Trophoblast cell (in vitro differentiated cells and primary cell): Measurements from ENCODE around the gene VEGFC.

Source experiments
- DNase-seq, 2 donors: peaks; one replicate each; pipeline ENCODE4 v3.0.0-alpha.2; 2016
- H2AFZ ChIP-seq: 2 replicates; pipeline ENCODE4 v1.6.1; 2013; ENCODE audit warnings: low read length, moderate library complexity, mild to moderate bottlenecking; ENCODE audit not compliant: insufficient read depth, poor library complexity
- H2AK5ac ChIP-seq: 2 replicates; pipeline ENCODE4 v1.6.1; 2013; ENCODE audit warnings: mild to moderate bottlenecking, low read length
- H2BK120ac ChIP-seq: 2 replicates; pipeline ENCODE4 v1.6.1; 2013; ENCODE audit warnings: low read length, mild to moderate bottlenecking, moderate library complexity; ENCODE audit not compliant: insufficient read depth, poor library complexity
- H2BK12ac ChIP-seq: 2 replicates; pipeline ENCODE4 v1.6.1; 2013; ENCODE audit warnings: mild to moderate bottlenecking, low read length, moderate library complexity
- H2BK5ac ChIP-seq: 2 replicates; pipeline ENCODE4 v1.6.1; 2013; ENCODE audit warnings: low read length, low read depth, moderate library complexity, mild to moderate bottlenecking; ENCODE audit not compliant: poor library complexity
- H3K14ac ChIP-seq: 2 replicates; pipeline ENCODE4 v1.6.1; 2013; ENCODE audit warnings: mild to moderate bottlenecking, low read length
- H3K18ac ChIP-seq: 2 replicates; pipeline ENCODE4 v1.6.1; 2013; ENCODE audit warnings: mild to moderate bottlenecking, low read length
- H3K23ac ChIP-seq: 2 replicates; pipeline ENCODE4 v1.6.1; 2013; ENCODE audit warnings: low read length
- H3K27ac ChIP-seq: 2 replicates; pipeline ENCODE4 v1.5.1; 2013; ENCODE audit warnings: low read depth, mild to moderate bottlenecking, inconsistent platforms, low read length, moderate library complexity
- H3K27me3 ChIP-seq: 2 replicates; pipeline ENCODE4 v1.6.1; 2013; ENCODE audit warnings: inconsistent platforms, mild to moderate bottlenecking, low read length, moderate library complexity; ENCODE audit not compliant: insufficient read depth
- H3K36me3 ChIP-seq, 2 experiments: 1 replicate in 1 of 2; 2 replicates in 1 of 2; pipeline ENCODE4 v1.6.1; 2013; ENCODE audit warnings: low read length in 2 of 2, mild to moderate bottlenecking in 2 of 2, moderate library complexity in 1 of 2; ENCODE audit not compliant: insufficient read depth in 2 of 2, control insufficient read depth in 1 of 2
- H3K4ac ChIP-seq: 2 replicates; pipeline ENCODE4 v1.6.1; 2013; ENCODE audit warnings: low read depth, mild to moderate bottlenecking, low read length, moderate library complexity
- H3K4me1 ChIP-seq, 2 experiments: 1 replicate in 1 of 2; 2 replicates in 1 of 2; pipeline ENCODE4 v1.6.1; 2013; ENCODE audit warnings: low read length in 2 of 2, mild to moderate bottlenecking in 2 of 2, moderate library complexity in 1 of 2; ENCODE audit not compliant: insufficient read depth in 2 of 2, control insufficient read depth in 1 of 2
- H3K4me2 ChIP-seq: 2 replicates; pipeline ENCODE4 v1.6.1; 2013; ENCODE audit warnings: inconsistent platforms, mild to moderate bottlenecking, low read length, moderate library complexity
- H3K4me3 ChIP-seq: 2 replicates; pipeline ENCODE4 v1.5.1; 2013; ENCODE audit warnings: mild to moderate bottlenecking, low read depth, low read length, inconsistent platforms
- H3K79me1 ChIP-seq: one replicate; pipeline ENCODE4 v1.6.1; 2013; ENCODE audit warnings: low read length
- H3K79me2 ChIP-seq: 2 replicates; pipeline ENCODE4 v1.6.1; 2013; ENCODE audit warnings: low read length, mild to moderate bottlenecking; ENCODE audit not compliant: control insufficient read depth, insufficient read depth, poor library complexity
- H3K9ac ChIP-seq: 2 replicates; pipeline ENCODE4 v1.6.1; 2013; ENCODE audit warnings: mild to moderate bottlenecking, low read length
- H3K9me3 ChIP-seq: 2 replicates; pipeline ENCODE4 v1.6.1; 2013; ENCODE audit warnings: low read depth, mild to moderate bottlenecking, control low read depth, inconsistent platforms, low read length; ENCODE audit not compliant: insufficient read depth
- H4K12ac ChIP-seq: 2 replicates; pipeline ENCODE4 v1.6.1; 2013; ENCODE audit warnings: low read depth, mild to moderate bottlenecking, low read length, moderate library complexity
- H4K8ac ChIP-seq: 2 replicates; pipeline ENCODE4 v1.6.1; 2013; ENCODE audit warnings: low read depth, mild to moderate bottlenecking, low read length, moderate library complexity
- H4K91ac ChIP-seq: one replicate; pipeline ENCODE4 v1.6.1; 2013; ENCODE audit warnings: low read depth, mild to moderate bottlenecking, low read length, moderate library complexity
- WGBS: extraction: QIAGEN DNeasy Blood & Tissue Kit; methylation state at CpG from one replicate; pipeline ENCODE4 v1.1.7; 2013; ENCODE audit warnings: missing lambda C conversion rate; ENCODE audit not compliant: insufficient read length, insufficient coverage; ENCODE audit errors: extremely low coverage; 5-methylcytosine and 5-hydroxymethylcytosine counted together

The VEGFC gene

DNA sequence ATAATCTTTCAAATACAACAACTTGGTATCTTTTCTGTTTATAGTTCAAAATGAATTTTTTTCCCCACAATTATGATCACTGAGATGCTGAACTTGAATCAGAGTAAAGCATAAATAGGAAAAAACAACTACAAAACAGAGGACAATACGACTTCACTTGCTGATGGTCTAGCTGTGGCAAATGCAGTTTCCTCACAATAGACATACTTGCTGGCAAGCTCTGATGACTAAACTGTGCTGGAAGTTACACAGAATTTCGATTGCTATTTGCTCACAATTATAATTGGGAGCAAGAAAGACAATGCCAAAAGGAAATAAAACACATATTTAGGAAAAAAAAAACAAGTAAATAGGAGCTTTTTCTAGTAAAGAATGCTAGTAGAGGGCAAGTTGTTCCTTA is 14.7 kb downstream of the VEGFC start:
- no CpG with 5 or more reads among the region's 2 CpGs for WGBS

DNA sequence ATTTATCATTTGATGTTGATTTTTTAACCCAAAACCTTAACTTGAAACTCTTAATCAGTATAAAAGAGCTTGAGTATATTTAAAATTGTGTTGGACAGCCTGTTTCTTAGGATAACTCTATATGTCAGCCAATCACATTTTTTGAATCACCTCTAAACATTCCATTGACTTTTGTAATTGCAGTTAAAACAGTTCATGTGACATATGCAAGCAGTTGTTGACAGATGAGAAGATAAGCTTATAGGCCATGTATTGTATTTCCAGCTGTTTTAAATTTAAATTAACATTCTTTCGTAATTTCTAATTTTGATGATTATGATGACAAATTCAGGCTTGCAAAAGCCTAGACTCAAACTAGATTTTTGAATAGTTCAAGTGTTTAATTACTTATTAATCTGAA is 17.4 kb downstream of the VEGFC start:
- H2AFZ ChIP-seq, result no peak overlapping the region
- no peaks in the 10 kb centered on the region for H3K9me3 ChIP-seq
- no peak overlapping the region for H3K4ac ChIP-seq
- no peaks in the 10 kb centered on the region for H3K36me3 ChIP-seq
- DNase-seq, result no peak
- no peaks in the 10 kb centered on the region for H3K4me1 ChIP-seq
- no peak overlapping the region for H2BK5ac ChIP-seq
- no peak overlapping the region for H3K27ac ChIP-seq
- no peak overlapping the region for H3K9ac ChIP-seq
- no peaks in the 10 kb centered on the region for H3K27me3 ChIP-seq
- H4K91ac ChIP-seq, result no peak overlapping the region
- H2AK5ac ChIP-seq, result no peak overlapping the region
- H3K14ac ChIP-seq, result no peak overlapping the region
- H3K4me2 ChIP-seq, result no peak overlapping the region
- H2BK12ac ChIP-seq, result no peak overlapping the region
- no peak overlapping the region for H3K23ac ChIP-seq
- H2BK120ac ChIP-seq, result no peak overlapping the region
- H3K79me1 ChIP-seq, result no peaks in the 10 kb centered on the region
- H3K4me3 ChIP-seq, result no peak overlapping the region
- no peak overlapping the region for H4K12ac ChIP-seq
- whole genome bisulfite sequencing, result no CpG with 5 or more reads among the region's 1 CpG
- H4K8ac ChIP-seq, result no peak overlapping the region
- no peak overlapping the region for H3K18ac ChIP-seq
- no peaks in the 10 kb centered on the region for H3K79me2 ChIP-seq

More for the DNA sequence above, 14.7 kb downstream of the VEGFC start:
- Histone ChIP-seq H3K4me2 (no peak overlapping the region), H3K27ac (no peak overlapping the region), H3K79me2 (no peaks in the 10 kb centered on the region), H4K91ac (no peak overlapping the region), H3K79me1 (no peaks in the 10 kb centered on the region), H3K23ac (no peak overlapping the region), H2AFZ (no peak overlapping the region), H2BK12ac (no peak overlapping the region), H3K4ac (no peak overlapping the region), H2BK5ac (no peak overlapping the region), H3K9me3 (no peaks in the 10 kb centered on the region), H2BK120ac (no peak overlapping the region), H4K8ac (no peak overlapping the region), H3K36me3 (no peaks in the 10 kb centered on the region), H3K18ac (no peak overlapping the region), H3K27me3 (no peaks in the 10 kb centered on the region), H4K12ac (no peak overlapping the region), H3K4me1 (no peaks in the 10 kb centered on the region), H3K4me3 (no peak overlapping the region), H3K9ac (no peak overlapping the region), H3K14ac (no peak overlapping the region), H2AK5ac (no peak overlapping the region)
- DNase-seq, result no peak

DNA sequence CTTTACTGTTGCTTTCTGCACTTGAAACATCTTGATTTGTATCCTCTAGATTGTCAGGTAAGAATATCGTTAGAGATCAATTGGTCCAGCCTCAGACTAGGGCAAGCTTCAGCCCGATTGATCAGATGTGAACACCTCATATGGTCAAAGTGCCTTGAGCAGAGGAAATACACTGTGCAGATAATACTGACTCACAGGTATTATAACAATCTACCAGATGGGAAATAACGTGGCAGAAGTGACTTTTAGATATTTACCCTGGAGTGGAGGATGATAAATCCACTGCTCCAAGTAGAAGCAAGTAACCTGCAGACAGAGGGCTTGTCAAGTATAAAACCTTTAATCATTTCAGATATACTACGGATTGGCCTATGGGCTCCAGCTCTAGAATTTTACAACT is 17.9 kb downstream of the VEGFC start:
- Histone ChIP-seq H3K36me3 (no peaks in the 10 kb centered on the region), H2AFZ (no peak overlapping the region), H3K4me3 (no peak overlapping the region), H3K4ac (no peak overlapping the region), H3K27me3 (no peaks in the 10 kb centered on the region), H3K27ac (no peak overlapping the region), H2BK5ac (no peak overlapping the region), H4K12ac (no peak overlapping the region), H3K79me2 (no peaks in the 10 kb centered on the region), H3K9ac (no peak overlapping the region), H2BK12ac (no peak overlapping the region), H3K79me1 (no peaks in the 10 kb centered on the region), H3K4me1 (no peaks in the 10 kb centered on the region), H2AK5ac (no peak overlapping the region), H4K8ac (no peak overlapping the region), H2BK120ac (no peak overlapping the region), H3K18ac (no peak overlapping the region), H4K91ac (no peak overlapping the region), H3K14ac (no peak overlapping the region), H3K9me3 (no peaks in the 10 kb centered on the region), H3K4me2 (no peak overlapping the region), H3K23ac (no peak overlapping the region)
- no peak for DNase-seq
- no CpG with 5 or more reads among the region's 4 CpGs for WGBS

DNA sequence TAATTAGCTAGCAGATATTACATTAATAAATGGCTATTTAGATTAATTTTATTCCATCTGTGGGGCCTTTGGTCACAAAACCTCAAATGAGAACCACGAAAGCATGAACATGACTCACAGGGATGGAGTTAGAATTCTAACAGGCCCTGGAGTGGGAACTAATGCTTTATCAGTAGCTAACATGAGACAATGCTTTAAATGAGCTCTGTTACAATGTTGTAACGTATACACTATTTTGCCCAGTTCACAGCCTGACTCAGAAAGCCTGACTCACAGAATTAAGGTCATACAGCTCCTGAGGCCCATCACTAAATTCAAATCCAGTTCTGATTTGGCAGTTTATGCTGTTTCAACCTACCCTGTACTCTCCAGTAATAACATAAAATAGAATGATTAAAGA is 23.2 kb downstream of the VEGFC start:
- Histone ChIP-seq H3K79me2 (no peaks in the 10 kb centered on the region), H2BK12ac (no peak overlapping the region), H4K91ac (no peak overlapping the region), H3K9ac (no peak overlapping the region), H2AFZ (no peak overlapping the region), H3K79me1 (no peaks in the 10 kb centered on the region), H3K4me1 (no peaks in the 10 kb centered on the region), H3K14ac (no peak overlapping the region), H3K9me3 (no peaks in the 10 kb centered on the region), H3K36me3 (no peaks in the 10 kb centered on the region), H3K23ac (no peak overlapping the region), H3K4ac (no peak overlapping the region), H3K27ac (no peak overlapping the region), H3K18ac (no peak overlapping the region), H4K12ac (no peak overlapping the region), H2AK5ac (no peak overlapping the region), H3K4me3 (no peak overlapping the region), H2BK5ac (no peak overlapping the region), H4K8ac (no peak overlapping the region), H2BK120ac (no peak overlapping the region), H3K27me3 (no peaks in the 10 kb centered on the region), H3K4me2 (no peak overlapping the region)
- no CpG with 5 or more reads among the region's 2 CpGs for WGBS
- no peak for DNase-seq
